ENCODE measurements around the gene TNKS1BP1.

Gene TNKS1BP1

GRCh38 chr11:57276971-57277675, 47.6 kb downstream of the TNKS1BP1 start:
- H3K27me3 ChIP-seq (ENCODE audit: control insufficient read depth, insufficient read depth, low read length): no peaks in the 10 kb centered on the region
- H3K4me1 ChIP-seq (ENCODE audit: control insufficient read depth, insufficient read depth, low read length): peaks cover 32% of the 10 kb centered on the region
- H3K9ac ChIP-seq (ENCODE audit: low read depth, low read length): no peak overlapping the region
- H3K4me2 ChIP-seq (ENCODE audit: low read length): peak overlapping the region; percentile 83
- H3K9me3 ChIP-seq (replicated peaks; ENCODE audit: low read length): no peaks in the 10 kb centered on the region
- H3K4me3 ChIP-seq (ENCODE audit: low read length): peak overlapping the region; percentile 39
- no peaks in the 10 kb centered on the region for H3K36me3 ChIP-seq (ENCODE audit: insufficient read depth, low read length)

GRCh38 chr11:57276169-57276970, 48.4 kb downstream of the TNKS1BP1 start:
- Histone ChIP-seq H3K4me3 (ENCODE audit: low read length) (no peak overlapping the region), H3K4me1 (ENCODE audit: control insufficient read depth, insufficient read depth, low read length) (peaks cover 32% of the 10 kb centered on the region), H3K36me3 (ENCODE audit: insufficient read depth, low read length) (no peaks in the 10 kb centered on the region), H3K9ac (ENCODE audit: low read depth, low read length) (no peak overlapping the region), H3K9me3 (replicated peaks; ENCODE audit: low read length) (no peaks in the 10 kb centered on the region), H3K4me2 (ENCODE audit: low read length) (no peak overlapping the region), H3K27me3 (ENCODE audit: control insufficient read depth, insufficient read depth, low read length) (no peaks in the 10 kb centered on the region)

DNA sequence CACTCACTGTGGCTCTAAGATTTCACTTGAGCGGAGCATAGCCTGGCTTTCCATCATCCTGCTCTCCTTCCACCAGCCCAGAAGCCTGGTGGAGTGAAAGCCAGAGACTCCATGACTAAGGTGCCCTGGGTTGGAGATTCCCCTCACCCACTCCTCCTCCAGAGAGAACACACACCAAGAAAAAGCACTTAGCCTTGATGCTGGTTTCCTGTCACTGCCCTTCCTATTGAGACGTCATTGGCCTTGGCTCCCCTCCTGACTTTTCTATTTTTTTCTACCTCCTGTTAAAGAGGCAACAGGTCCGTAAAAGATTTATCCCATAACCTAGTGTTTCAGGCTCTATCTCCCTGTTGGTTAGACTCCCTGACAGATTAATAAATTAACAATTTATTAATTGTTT, 49.2 kb downstream of the TNKS1BP1 start:
- Histone ChIP-seq H3K36me3 (ENCODE audit: insufficient read depth, low read length) (no peaks in the 10 kb centered on the region), H3K4me1 (ENCODE audit: control insufficient read depth, insufficient read depth, low read length) (peaks cover 32% of the 10 kb centered on the region), H3K4me3 (ENCODE audit: low read length) (no peak overlapping the region), H3K9me3 (replicated peaks; ENCODE audit: low read length) (no peaks in the 10 kb centered on the region), H3K9ac (ENCODE audit: low read depth, low read length) (no peak overlapping the region), H3K4me2 (ENCODE audit: low read length) (no peak overlapping the region), H3K27me3 (ENCODE audit: control insufficient read depth, insufficient read depth, low read length) (peaks cover 6% of the 10 kb centered on the region)

- no peak overlapping the region for H3K4me2 ChIP-seq (ENCODE audit: low read length)
- H3K9me3 ChIP-seq (replicated peaks; ENCODE audit: low read length): no peaks in the 10 kb centered on the region
These were observed 49.8 kb downstream of the TNKS1BP1 start for GRCh38 chr11:57274904-57275498.

DNA sequence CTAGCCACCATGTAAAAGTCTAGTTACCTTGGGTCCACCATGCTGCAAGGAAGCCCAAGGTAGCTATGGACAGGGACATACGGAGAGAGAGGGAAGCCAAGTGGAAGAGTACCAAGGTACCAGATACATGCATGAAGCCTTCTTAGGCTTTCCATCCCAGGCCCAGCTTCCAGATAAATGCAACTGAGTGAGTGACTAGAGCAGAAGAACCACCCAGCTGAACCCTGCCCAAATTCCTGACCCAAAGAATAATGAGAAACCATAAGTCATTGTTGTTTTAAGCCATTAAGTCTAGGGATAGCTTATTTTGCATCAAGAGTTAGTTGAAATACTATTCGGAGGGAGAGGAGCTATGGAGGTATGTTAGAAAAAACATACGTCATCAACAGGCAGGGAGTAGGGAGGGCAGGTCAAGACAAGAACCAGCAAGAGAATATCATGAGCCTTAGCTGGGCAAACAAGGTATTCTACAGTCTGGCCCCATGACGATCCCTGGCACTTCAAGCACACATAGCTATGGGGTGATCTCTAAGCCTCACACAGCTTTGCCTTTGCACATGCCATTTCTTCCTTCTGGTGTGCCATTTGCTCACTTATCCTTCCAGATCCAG, 51.2 kb downstream of the TNKS1BP1 start:
- Histone ChIP-seq H3K9me3 (replicated peaks; ENCODE audit: low read length) (no peaks in the 10 kb centered on the region), H3K36me3 (ENCODE audit: insufficient read depth, low read length) (no peaks in the 10 kb centered on the region), H3K27me3 (ENCODE audit: control insufficient read depth, insufficient read depth, low read length) (peaks cover 18% of the 10 kb centered on the region), H3K4me2 (ENCODE audit: low read length) (no peak overlapping the region), H3K9ac (ENCODE audit: low read depth, low read length) (no peak overlapping the region), H3K4me1 (ENCODE audit: control insufficient read depth, insufficient read depth, low read length) (peaks cover 14% of the 10 kb centered on the region), H3K4me3 (ENCODE audit: low read length) (no peak overlapping the region)

More at GRCh38 chr11:57274904-57275498, 49.8 kb downstream of the TNKS1BP1 start:
- Histone ChIP-seq H3K9ac (ENCODE audit: low read depth, low read length) (no peak overlapping the region), H3K4me1 (ENCODE audit: control insufficient read depth, insufficient read depth, low read length) (peaks cover 27% of the 10 kb centered on the region), H3K4me3 (ENCODE audit: low read length) (no peak overlapping the region), H3K36me3 (ENCODE audit: insufficient read depth, low read length) (no peaks in the 10 kb centered on the region), H3K27me3 (ENCODE audit: control insufficient read depth, insufficient read depth, low read length) (peaks cover 10% of the 10 kb centered on the region)

DNA sequence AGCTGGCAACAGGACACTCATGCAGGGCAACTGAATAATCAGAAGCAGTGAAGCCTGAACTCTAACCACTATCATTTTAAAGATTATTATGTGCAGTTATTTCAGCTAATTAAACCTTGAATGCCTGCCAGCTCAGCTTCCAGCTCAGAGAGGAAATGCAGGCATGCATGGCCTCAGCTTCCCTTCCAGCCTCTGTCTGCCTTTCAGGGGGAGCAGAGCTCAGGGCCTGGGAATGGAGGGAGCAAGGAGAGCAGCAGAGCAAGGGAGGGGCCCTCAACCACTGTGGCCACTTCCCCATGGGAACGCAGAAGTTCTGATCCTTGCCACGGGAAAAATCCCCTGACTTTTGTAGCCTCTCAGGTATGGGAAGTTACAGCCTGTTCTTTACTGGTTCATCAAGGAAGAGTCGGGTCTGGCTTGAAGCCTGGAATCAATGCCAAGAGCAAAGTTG, 55.2 kb downstream of the TNKS1BP1 start:
- no peak overlapping the region for H3K9ac ChIP-seq (ENCODE audit: low read depth, low read length)
- no peaks in the 10 kb centered on the region for H3K9me3 ChIP-seq (replicated peaks; ENCODE audit: low read length)
- peaks cover 22% of the 10 kb centered on the region for H3K27me3 ChIP-seq (ENCODE audit: control insufficient read depth, insufficient read depth, low read length)

GRCh38 chr11:57266157-57266556, 58.6 kb downstream of the TNKS1BP1 start:
- H3K4me3 ChIP-seq (ENCODE audit: low read length): no peak overlapping the region
- H3K36me3 ChIP-seq (ENCODE audit: insufficient read depth, low read length): no peaks in the 10 kb centered on the region
- H3K4me2 ChIP-seq (ENCODE audit: low read length): no peak overlapping the region
- peaks cover 22% of the 10 kb centered on the region for H3K27me3 ChIP-seq (ENCODE audit: control insufficient read depth, insufficient read depth, low read length)
- H3K9ac ChIP-seq (ENCODE audit: low read depth, low read length): no peak overlapping the region
- H3K4me1 ChIP-seq (ENCODE audit: control insufficient read depth, insufficient read depth, low read length): no peaks in the 10 kb centered on the region
- H3K9me3 ChIP-seq (replicated peaks; ENCODE audit: low read length): no peaks in the 10 kb centered on the region

More for the DNA sequence above, 55.2 kb downstream of the TNKS1BP1 start:
- Histone ChIP-seq H3K4me1 (ENCODE audit: control insufficient read depth, insufficient read depth, low read length) (no peaks in the 10 kb centered on the region), H3K4me2 (ENCODE audit: low read length) (no peak overlapping the region), H3K4me3 (ENCODE audit: low read length) (no peak overlapping the region), H3K36me3 (ENCODE audit: insufficient read depth, low read length) (no peaks in the 10 kb centered on the region)

GRCh38 chr11:57263351-57263750, 61.4 kb downstream of the TNKS1BP1 start:
- no peak overlapping the region for H3K4me3 ChIP-seq (ENCODE audit: low read length)
- no peaks in the 10 kb centered on the region for H3K9me3 ChIP-seq (replicated peaks; ENCODE audit: low read length)
- no peaks in the 10 kb centered on the region for H3K36me3 ChIP-seq (ENCODE audit: insufficient read depth, low read length)
- H3K4me2 ChIP-seq (ENCODE audit: low read length): no peak overlapping the region
- H3K4me1 ChIP-seq (ENCODE audit: control insufficient read depth, insufficient read depth, low read length): no peaks in the 10 kb centered on the region
- peaks cover 7% of the 10 kb centered on the region for H3K27me3 ChIP-seq (ENCODE audit: control insufficient read depth, insufficient read depth, low read length)
- H3K9ac ChIP-seq (ENCODE audit: low read depth, low read length): no peak overlapping the region

DNA sequence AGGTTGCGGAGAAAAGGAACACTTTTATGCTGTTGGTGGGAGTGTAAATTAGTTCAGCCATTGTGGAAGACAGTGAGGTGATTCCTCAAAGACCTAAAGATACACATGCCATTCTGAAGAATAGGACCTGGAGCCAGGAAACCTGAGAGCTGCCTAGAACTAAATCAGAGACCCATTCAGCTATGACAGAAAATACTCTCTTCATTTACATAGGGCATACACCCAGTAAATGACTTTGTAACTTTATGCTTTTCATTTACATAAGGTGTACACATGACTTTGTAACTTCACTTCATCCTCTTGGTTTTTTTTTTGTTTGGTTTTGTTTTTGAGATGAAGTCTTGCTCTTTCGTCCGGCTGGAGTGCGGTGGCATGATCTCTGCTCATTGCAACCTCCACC, 62.6 kb downstream of the TNKS1BP1 start:
- Histone ChIP-seq H3K4me2 (ENCODE audit: low read length) (no peak overlapping the region), H3K27me3 (ENCODE audit: control insufficient read depth, insufficient read depth, low read length) (peaks cover 4% of the 10 kb centered on the region), H3K9me3 (replicated peaks; ENCODE audit: low read length) (no peaks in the 10 kb centered on the region), H3K36me3 (ENCODE audit: insufficient read depth, low read length) (no peaks in the 10 kb centered on the region), H3K4me1 (ENCODE audit: control insufficient read depth, insufficient read depth, low read length) (no peaks in the 10 kb centered on the region), H3K4me3 (ENCODE audit: low read length) (no peak overlapping the region), H3K9ac (ENCODE audit: low read depth, low read length) (no peak overlapping the region)

- H3K4me1 ChIP-seq (ENCODE audit: control insufficient read depth, insufficient read depth, low read length): no peaks in the 10 kb centered on the region
- no peaks in the 10 kb centered on the region for H3K36me3 ChIP-seq (ENCODE audit: insufficient read depth, low read length)
- H3K9me3 ChIP-seq (replicated peaks; ENCODE audit: low read length): no peaks in the 10 kb centered on the region
- H3K4me2 ChIP-seq (ENCODE audit: low read length): no peak overlapping the region
- no peak overlapping the region for H3K4me3 ChIP-seq (ENCODE audit: low read length)
- no peak overlapping the region for H3K9ac ChIP-seq (ENCODE audit: low read depth, low read length)
- peaks cover 4% of the 10 kb centered on the region for H3K27me3 ChIP-seq (ENCODE audit: control insufficient read depth, insufficient read depth, low read length)
These were observed 63.6 kb downstream of the TNKS1BP1 start for GRCh38 chr11:57260937-57261783.
